Neural cell (in vitro differentiated cells): ENCODE measurements around the gene ABHD16B. TPM values are rescaled to one million over a fixed set of nuclear protein-coding genes. Genes with fewer than 3 reads are reported as not detected.
A peak's percentile ranks its signal among the peaks of the same experiment; 100 is the strongest.

ENCODE experiments used
- H2AFZ ChIP-seq: fragments of 200-600, 300-800 bp; sonication (generic), shearing (Covaris generic); 2 replicates; pipeline ENCODE4 v1.6.0; 2014; ENCODE audit warnings: low read depth, mild to moderate bottlenecking, antibody characterized with exemption, low read length, moderate library complexity
- H3F3A ChIP-seq: fragments of 200-600 bp; shearing (Covaris generic); 2 replicates; pipeline ENCODE4 v1.6.1; 2016; ENCODE audit warnings: mild to moderate bottlenecking, moderate library complexity, mixed read lengths, antibody characterized with exemption, low read length; ENCODE audit not compliant: insufficient read depth, poor library complexity, severe bottlenecking
- H3K27ac ChIP-seq: fragments of 200-600, 300-800 bp; sonication (generic), shearing (Covaris generic); 2 replicates; pipeline ENCODE4 v1.5.1; 2014; ENCODE audit warnings: mild to moderate bottlenecking, low read length, moderate library complexity
- H3K27me3 ChIP-seq: fragments of 300-800, 200-600 bp; sonication (generic), shearing (Covaris generic); 2 replicates; pipeline ENCODE4 v1.6.0; 2014; ENCODE audit warnings: mild to moderate bottlenecking, low read depth, low read length, moderate library complexity; ENCODE audit not compliant: insufficient read depth
- H3K36me3 ChIP-seq: fragments of 300-800, 200-600 bp; sonication (generic), shearing (Covaris generic); 2 replicates; pipeline ENCODE4 v1.5.1; 2014; ENCODE audit warnings: mild to moderate bottlenecking, antibody characterized with exemption, low read length, moderate library complexity; ENCODE audit not compliant: insufficient read depth
- H3K4me2 ChIP-seq: fragments of 300-800, 200-600 bp; sonication (generic), shearing (Covaris generic); 2 replicates; pipeline ENCODE4 v1.6.0; 2014; ENCODE audit warnings: mild to moderate bottlenecking, low read length
- H3K4me3 ChIP-seq: fragments of 300-800, 200-600 bp; sonication (generic), shearing (Covaris generic); 2 replicates; pipeline ENCODE4 v1.5.1; 2014; ENCODE audit warnings: mild to moderate bottlenecking, low read length, moderate library complexity
- H3K79me2 ChIP-seq: fragments of 200-600 bp; shearing (Covaris generic); replicated peaks from 2 replicates; pipeline ENCODE4 v1.6.0; 2014; ENCODE audit warnings: mild to moderate bottlenecking, low read length, moderate library complexity; ENCODE audit not compliant: insufficient read depth
- H3K9ac ChIP-seq: fragments of 300-800, 200-600 bp; sonication (generic), shearing (Covaris generic); 2 replicates; pipeline ENCODE4 v1.6.1; 2016; ENCODE audit warnings: mild to moderate bottlenecking, low read length, mixed read lengths
- H3K9me2 ChIP-seq: fragments of 200-600 bp; shearing (Covaris generic); 2 replicates; pipeline ENCODE4 v1.6.1; 2016; ENCODE audit warnings: mild to moderate bottlenecking, low read length, mixed read lengths; ENCODE audit not compliant: insufficient read depth
- H3K9me3 ChIP-seq: fragments of 200-600, 300-800 bp; sonication (generic), shearing (Covaris generic); 2 replicates; pipeline ENCODE4 v1.6.1; 2016; ENCODE audit warnings: mild to moderate bottlenecking, mixed run types, low read length, moderate library complexity, mixed read lengths
- H4K20me1 ChIP-seq: fragments of 200-600 bp; shearing (Covaris generic); 2 replicates; pipeline ENCODE4 v1.6.1; 2016; ENCODE audit warnings: mild to moderate bottlenecking, mixed run types; ENCODE audit not compliant: insufficient read depth
- EP300 ChIP-seq: fragments of 450-650 bp; conservative IDR thresholded peaks from 2 replicates; pipeline ENCODE4 v1.6.1; 2014; ENCODE audit warnings: antibody characterized with exemption, mild to moderate bottlenecking, moderate library complexity; ENCODE audit not compliant: poor library complexity, severe bottlenecking
- EZH2 ChIP-seq: fragments of 200-600, 300-800 bp; shearing (Covaris generic), sonication (generic); IDR thresholded peaks from 2 replicates; pipeline ENCODE4 v1.6.1; 2014; ENCODE audit warnings: antibody characterized with exemption, low read length, borderline replicate concordance, mild to moderate bottlenecking; ENCODE audit not compliant: insufficient read depth, poor library complexity, severe bottlenecking
- MXI1 ChIP-seq: fragments of 450-650 bp; conservative IDR thresholded peaks from 2 replicates; pipeline ENCODE4 v1.6.1; 2014; ENCODE audit warnings: antibody characterized with exemption, mild to moderate bottlenecking; ENCODE audit not compliant: poor library complexity, severe bottlenecking
- POLR2AphosphoS5 ChIP-seq: IDR thresholded peaks from 2 replicates; pipeline ENCODE4 v1.6.1; 2012
- SMC3 ChIP-seq: fragments of 450-650 bp; conservative IDR thresholded peaks from 2 replicates; pipeline ENCODE4 v1.6.1; 2014; ENCODE audit warnings: antibody characterized with exemption, mild to moderate bottlenecking, moderate library complexity; ENCODE audit not compliant: poor library complexity
- TAF1 ChIP-seq: IDR thresholded peaks from 2 replicates; pipeline ENCODE4 v1.6.1; 2012; ENCODE audit warnings: low read depth
- polyA plus RNA-seq: library from polyadenylated mRNA; depleted of rRNA; stranded (reverse); fragments of >200 nt; gene quantifications from 2 replicates; pipeline ENCODE4 v1.2.3, GENCODE V29; 2014
- TF ChIP-seq, protein P1 (sequence below): fragments of 450-650 bp; IDR thresholded peaks from 2 replicates; pipeline ENCODE4 v1.5.1; 2014; ENCODE audit warnings: antibody characterized with exemption, mild to moderate bottlenecking, moderate library complexity; ENCODE audit not compliant: poor library complexity, severe bottlenecking

Gene ABHD16B
- polyA plus RNA-seq, 1 donor from 2014 or later: not detected

DNA sequence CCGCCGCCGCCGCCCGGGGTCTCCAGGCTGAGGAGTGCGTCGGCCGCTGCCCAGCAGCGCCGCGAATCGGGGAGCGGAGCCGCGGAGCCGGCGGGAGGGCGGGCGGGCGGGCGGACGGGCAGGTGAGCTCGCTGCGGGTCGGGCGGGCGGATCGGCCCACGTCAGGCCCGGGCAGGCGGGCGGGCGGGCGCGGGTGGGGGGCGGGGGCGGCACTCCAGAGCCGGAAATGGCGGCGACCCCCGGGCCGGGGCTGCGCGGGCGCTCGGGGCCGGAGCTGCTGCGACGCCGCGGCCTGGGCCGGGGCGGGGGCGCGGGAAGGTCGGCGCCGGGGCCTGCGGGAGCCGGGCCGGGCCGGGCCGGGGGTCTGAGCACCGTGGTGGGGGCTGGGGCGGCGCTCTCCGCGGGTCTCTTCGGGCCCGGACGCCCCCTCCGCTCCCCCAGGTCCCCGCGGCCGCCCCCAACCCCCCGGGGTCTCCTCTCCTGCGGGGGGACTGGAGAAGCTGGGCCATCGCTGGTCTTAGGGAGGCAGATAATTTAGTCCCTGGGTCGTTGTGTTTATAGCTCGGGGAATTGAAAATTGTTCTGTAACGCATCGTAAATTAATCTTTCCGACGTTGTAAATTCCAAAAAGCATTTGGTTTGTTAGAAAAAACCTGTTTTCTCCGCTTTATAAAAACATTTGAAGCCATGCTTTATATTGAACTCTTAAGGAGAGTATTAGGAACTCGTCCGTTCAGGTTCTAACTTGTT is 34.1 kb downstream of the ABHD16B start:
- H3K4me2 ChIP-seq: peak overlapping the region; percentile 93
- H3K9me2 ChIP-seq: no peaks in the 10 kb centered on the region
- peak overlapping the region; percentile 73 for H3K9ac ChIP-seq
- peak overlapping the region; percentile 70 for H3K4me3 ChIP-seq
- no peaks in the 10 kb centered on the region for H3K27me3 ChIP-seq
- no peaks in the 10 kb centered on the region for H3F3A ChIP-seq
- H4K20me1 ChIP-seq: peaks cover 19% of the 10 kb centered on the region
- H3K36me3 ChIP-seq: no peaks in the 10 kb centered on the region
- TF ChIP-seq SMC3: no peak
- peak; percentile 11 for TF ChIP-seq MXI1
- no peak for TF ChIP-seq POLR2AphosphoS5
- H2AFZ ChIP-seq: no peak overlapping the region
- no peaks in the 10 kb centered on the region for H3K9me3 ChIP-seq
- H3K27ac ChIP-seq: peak overlapping the region; percentile 39
- H3K79me2 ChIP-seq: peaks cover 41% of the 10 kb centered on the region

DNA sequence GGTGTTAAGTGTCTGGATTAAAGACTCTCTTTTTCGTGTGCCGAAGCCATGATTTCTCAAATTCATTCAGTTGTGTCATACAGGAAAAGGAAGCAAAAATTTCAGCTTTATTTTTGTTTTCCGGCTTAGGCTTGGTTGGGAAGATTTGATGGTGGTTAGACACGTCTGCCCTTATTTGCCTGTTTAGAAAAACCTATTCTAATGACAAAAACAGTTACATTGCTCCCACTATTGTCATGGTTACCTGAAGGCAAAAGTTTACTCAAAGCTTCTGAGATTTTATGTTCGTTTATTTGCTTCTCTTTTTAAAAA is 34.6 kb downstream of the ABHD16B start:
- TF ChIP-seq, protein P1, sequence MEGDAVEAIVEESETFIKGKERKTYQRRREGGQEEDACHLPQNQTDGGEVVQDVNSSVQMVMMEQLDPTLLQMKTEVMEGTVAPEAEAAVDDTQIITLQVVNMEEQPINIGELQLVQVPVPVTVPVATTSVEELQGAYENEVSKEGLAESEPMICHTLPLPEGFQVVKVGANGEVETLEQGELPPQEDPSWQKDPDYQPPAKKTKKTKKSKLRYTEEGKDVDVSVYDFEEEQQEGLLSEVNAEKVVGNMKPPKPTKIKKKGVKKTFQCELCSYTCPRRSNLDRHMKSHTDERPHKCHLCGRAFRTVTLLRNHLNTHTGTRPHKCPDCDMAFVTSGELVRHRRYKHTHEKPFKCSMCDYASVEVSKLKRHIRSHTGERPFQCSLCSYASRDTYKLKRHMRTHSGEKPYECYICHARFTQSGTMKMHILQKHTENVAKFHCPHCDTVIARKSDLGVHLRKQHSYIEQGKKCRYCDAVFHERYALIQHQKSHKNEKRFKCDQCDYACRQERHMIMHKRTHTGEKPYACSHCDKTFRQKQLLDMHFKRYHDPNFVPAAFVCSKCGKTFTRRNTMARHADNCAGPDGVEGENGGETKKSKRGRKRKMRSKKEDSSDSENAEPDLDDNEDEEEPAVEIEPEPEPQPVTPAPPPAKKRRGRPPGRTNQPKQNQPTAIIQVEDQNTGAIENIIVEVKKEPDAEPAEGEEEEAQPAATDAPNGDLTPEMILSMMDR: no peak
- no peak for TF ChIP-seq TAF1
- TF ChIP-seq EP300: no peak
- TF ChIP-seq MXI1: no peak
- no peak for TF ChIP-seq EZH2
- Histone ChIP-seq H3K27me3 (no peaks in the 10 kb centered on the region), H3K4me3 (peak overlapping the region; percentile 70), H3K79me2 (peaks cover 41% of the 10 kb centered on the region), H4K20me1 (peaks cover 19% of the 10 kb centered on the region), H3K4me2 (peak overlapping the region; percentile 93), H3K9me3 (no peaks in the 10 kb centered on the region), H3K9ac (peak overlapping the region; percentile 73), H3F3A (no peaks in the 10 kb centered on the region), H3K9me2 (no peaks in the 10 kb centered on the region), H2AFZ (no peak overlapping the region), H3K27ac (peak overlapping the region; percentile 39), H3K36me3 (no peaks in the 10 kb centered on the region)

DNA sequence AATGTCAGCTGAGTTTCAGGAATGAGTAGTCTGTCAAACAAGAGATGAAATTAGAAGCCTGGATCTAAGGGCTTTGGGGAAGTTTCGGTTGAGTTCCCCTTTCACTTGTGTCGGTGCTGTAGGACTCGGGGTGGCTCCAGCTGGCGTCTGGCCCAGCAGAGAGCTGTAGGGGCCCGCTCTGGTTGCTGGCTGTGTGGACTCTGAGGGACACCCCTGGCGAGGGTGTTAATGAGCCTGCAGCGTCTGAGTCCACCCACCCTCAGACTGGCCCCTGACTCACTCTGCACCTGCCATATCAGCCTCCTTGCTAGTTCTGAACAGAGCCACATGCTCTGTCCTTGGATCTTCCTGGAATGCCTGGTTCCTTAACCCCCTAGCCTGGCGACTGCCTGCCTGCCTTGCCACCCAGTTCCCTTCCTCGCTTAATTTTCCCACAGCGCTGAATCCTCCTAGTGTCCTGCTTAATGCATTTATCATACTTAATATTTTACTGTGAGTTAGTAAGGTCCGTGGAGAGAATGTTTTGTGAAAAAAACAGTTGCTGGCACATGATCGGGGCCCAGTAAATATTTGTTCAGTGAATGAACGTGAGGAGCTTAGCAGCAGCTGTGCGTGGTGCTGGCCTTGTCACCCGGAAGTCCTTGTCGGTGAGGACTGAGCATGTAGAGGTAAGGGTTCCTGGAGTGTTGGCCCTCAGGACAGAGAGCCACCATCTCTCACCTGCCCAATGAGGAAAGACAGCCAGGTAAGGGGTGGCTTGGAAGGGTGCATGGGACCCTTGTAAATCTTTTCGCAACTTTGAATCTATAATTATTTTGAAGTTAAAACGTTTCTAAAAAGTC is 35.2 kb downstream of the ABHD16B start:
- peak overlapping the region; percentile 70 for H3K4me3 ChIP-seq
- no peaks in the 10 kb centered on the region for H3F3A ChIP-seq
- TF ChIP-seq TAF1: no peak
- TF ChIP-seq EZH2: no peak
- no peak for TF ChIP-seq MXI1
- peaks cover 19% of the 10 kb centered on the region for H4K20me1 ChIP-seq
- H3K9me2 ChIP-seq: no peaks in the 10 kb centered on the region
- H3K79me2 ChIP-seq: peaks cover 41% of the 10 kb centered on the region
- H3K4me2 ChIP-seq: peak overlapping the region; percentile 93
- no peaks in the 10 kb centered on the region for H3K27me3 ChIP-seq
- H3K9me3 ChIP-seq: no peaks in the 10 kb centered on the region
- no peak overlapping the region for H2AFZ ChIP-seq
- H3K36me3 ChIP-seq: no peaks in the 10 kb centered on the region
- H3K9ac ChIP-seq: peak overlapping the region; percentile 73
- no peak overlapping the region for H3K27ac ChIP-seq
